HG03095 (cell line): ENCODE results near the gene CAP2.
"Not testable (repeated sequence)": the region's sequence is repeated elsewhere in the genome, so short reads cannot be mapped to it uniquely, and the experiment has no call there.

Experiments
- ATAC-seq: cut with Tn5 transposase; IDR thresholded peaks from one replicate; pipeline ENCODE4 v1.9.1; 2021; ENCODE audit warnings: moderate library complexity; ENCODE audit not compliant: unreplicated experiment

Gene CAP2

GRCh38 chr6:17431581-17431980, 38.2 kb downstream of the CAP2 start:
- ATAC-seq: no peak

GRCh38 chr6:17432356-17432755, 39.0 kb downstream of the CAP2 start:
- no peak for ATAC-seq

GRCh38 chr6:17439243-17439993, 46.0 kb downstream of the CAP2 start:
- no peak for ATAC-seq

- ATAC-seq: not testable (repeated sequence)
Measured at GRCh38 chr6:17440811-17441210, 47.4 kb downstream of the CAP2 start.

DNA sequence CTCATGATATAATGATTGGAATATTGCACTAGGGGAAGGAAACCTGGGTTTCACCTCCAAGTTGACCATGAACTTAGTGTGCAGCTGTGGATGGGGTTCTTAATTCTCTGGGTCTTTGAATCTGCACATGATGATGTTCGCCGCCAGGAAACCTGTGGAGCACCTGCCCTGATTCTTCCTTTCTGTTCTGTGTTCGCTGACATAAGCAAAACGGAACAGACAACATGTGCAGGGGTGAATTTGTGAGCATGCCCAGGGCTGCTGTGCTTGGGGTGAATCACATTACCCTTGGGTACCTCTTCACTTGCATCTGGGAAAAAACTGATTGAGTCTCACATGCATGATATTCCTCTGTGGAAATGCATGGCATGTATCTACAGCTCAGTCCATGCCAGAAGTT, 48.8 kb downstream of the CAP2 start:
- no peak for ATAC-seq

- ATAC-seq: no peak
Measured at GRCh38 chr6:17446713-17447112, 53.3 kb downstream of the CAP2 start.

GRCh38 chr6:17448165-17448564, 54.8 kb downstream of the CAP2 start:
- no peak for ATAC-seq

- no peak for ATAC-seq
Measured at GRCh38 chr6:17450397-17450796, 57.0 kb downstream of the CAP2 start.

DNA sequence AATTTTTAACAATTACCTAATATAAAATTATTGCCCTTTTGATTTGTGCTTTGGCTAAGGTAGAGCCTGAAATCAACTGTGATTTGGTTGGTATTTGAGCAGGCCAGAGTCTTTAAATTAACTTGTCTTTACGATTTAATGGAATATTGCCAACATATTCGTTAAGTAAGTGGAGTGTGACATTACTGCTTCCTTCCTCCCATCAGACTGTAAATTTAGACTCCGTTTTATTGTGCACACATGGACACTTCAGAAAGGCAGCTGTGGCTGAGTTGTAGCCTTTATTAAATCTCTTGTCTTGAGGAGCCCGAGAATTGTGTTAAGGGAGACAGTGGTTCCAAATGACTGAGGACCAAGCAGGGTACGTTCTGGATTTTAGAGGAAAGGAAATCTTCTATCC, 57.4 kb downstream of the CAP2 start:
- ATAC-seq: no peak

DNA sequence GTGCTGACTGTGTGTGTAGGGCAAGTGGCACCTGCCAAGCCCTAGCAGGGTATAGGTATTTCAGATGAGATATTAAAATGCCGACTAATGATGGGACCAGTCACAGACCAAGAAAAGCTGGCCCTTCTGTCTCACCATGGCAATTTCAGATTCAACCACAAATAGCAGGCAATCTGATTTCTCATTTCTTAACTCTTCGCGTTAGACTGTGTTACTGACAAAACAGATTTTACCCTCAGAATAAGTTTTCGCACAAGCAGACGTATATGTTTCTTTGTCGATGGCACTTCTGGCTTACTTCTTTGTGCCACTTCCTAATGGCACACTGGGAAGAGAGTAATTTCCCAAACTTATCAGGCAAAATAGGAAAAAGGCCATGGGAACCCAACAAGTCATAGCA, 58.7 kb downstream of the CAP2 start:
- ATAC-seq: no peak

DNA sequence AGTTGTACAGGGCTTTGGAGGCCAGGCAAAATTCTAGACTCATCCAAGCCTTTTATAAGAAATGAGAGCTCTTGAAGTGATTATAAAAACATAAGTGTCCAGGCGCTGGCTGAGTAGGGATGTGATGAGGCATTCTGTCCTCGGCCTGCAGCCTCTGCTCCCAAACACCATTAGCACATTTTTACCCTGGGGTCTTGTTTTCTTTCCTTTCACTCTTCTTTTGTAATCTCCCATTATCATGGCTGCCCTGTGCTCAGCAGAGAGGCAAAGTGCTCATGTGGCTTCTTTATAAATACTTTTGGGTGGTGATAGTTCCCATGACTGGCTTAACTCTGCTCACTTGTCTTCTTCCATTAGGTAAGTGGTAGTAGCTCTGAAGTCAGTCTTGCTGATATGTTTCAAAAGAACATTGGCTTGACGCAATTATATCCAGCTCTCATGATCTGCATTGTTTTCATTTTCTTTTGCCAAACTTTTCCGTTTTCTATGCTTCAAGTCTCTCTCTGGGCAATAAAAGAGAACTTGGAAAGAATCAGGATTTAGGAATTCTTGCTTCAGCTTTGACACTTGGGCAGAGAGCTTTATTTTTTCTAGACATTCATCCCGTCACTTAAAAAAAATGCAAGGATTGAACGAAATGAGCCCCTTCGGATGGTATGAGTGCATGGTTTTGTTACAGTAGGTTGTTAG, 61.1 kb downstream of the CAP2 start:
- no peak for ATAC-seq

GRCh38 chr6:17455919-17456318, 62.5 kb downstream of the CAP2 start:
- ATAC-seq: no peak

GRCh38 chr6:17456711-17457110, 63.3 kb downstream of the CAP2 start:
- ATAC-seq: no peak

DNA sequence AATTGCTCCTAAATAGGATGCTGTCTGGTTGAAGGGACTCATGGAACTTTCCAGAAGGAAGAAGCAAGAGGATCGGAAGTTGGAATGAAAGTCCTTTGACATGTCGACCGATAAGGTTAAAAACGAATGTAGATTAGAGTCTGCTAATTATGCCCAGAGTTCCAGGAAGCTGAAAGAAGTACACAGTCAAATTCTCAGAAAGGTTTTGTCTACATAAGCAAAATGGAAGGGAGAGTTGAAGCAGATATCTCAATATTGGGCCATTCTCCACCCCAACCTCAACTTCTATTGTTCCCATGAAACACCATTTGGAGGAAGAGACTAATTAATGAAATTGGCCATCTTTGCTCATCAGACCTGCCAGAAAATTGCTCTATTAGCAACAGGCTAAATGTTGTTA, 64.0 kb downstream of the CAP2 start:
- ATAC-seq: no peak

- ATAC-seq: no peak
Measured at GRCh38 chr6:17457956-17458355, 64.6 kb downstream of the CAP2 start.

DNA sequence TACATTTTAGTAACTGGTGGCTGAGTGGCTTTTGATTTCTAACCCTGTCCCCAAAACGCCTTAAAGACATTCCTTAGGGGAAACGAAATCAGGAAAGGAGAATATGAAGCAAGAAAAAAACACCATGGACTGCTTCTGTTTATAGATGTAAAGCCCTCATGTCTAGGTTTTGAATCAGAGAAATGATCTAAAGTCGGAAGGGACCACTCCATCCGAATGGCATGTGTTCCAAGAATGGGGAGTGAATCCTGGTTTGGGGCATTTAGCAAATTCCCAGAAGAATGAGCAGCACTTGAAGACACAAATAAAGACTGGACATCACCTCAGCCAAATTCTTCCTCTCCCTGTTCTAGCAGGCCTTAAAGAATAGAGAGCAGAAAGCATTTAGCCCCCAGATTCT, 65.6 kb downstream of the CAP2 start:
- no peak for ATAC-seq

GRCh38 chr6:17460862-17461261, 67.5 kb downstream of the CAP2 start:
- no peak for ATAC-seq

GRCh38 chr6:17466147-17466546, 72.8 kb downstream of the CAP2 start:
- ATAC-seq: no peak

DNA sequence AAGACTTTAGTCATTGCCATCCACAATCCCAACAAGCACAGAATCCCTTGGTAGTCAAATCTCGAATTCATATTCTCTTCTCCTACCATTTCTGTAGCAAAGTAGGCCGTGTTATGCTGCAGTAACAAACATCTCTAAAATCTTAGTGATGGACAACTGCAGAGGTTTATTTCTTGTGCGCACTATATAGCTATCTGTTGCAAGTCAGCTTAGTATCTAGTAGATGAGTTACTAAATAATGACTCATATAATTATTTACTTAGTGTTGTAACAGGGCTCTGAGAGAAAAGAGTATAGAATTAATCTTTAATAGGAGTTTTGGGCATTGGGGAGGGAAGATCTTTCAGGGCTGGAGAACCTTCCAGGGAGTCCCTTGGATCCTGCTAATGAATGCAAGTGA, 73.3 kb downstream of the CAP2 start:
- no peak for ATAC-seq

DNA sequence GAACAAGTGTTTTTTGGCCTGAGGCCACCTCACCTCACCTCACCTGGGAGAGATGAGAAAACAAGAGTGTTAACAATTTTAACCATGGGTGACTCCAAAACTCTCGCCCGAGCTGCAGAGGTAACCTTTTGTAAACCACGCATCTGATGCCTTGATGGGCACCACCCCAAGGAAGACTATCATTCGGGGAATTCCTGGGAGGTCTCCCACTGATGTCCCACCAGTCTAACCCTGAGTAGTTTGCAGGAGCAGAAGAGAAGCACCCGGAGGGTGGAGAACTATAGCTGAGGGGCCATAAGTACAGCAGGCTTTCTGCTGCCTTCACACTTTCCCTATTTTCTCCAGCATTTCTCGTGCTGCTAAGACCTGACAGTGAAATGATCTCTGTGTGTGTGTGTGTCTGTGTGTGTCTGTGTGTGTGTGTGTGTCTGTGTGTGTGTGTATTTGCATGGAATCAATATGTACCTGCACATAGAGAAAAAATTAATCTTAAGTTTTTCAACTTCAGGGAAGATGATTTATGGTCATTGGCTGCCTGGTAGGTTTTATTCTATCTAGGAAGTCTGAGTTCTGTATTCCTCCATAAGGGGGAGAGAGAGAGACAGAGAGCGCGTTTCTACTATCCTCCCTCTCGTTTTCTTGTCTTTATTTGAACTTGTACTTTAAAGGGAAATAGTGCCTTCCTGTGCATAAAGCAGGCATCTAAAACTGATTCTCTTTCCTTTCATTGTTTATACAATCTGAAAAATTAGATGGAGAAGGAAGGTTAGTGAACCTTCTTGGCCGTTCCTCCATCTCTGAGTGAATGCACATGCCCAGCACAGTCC, 75.8 kb downstream of the CAP2 start:
- no peak for ATAC-seq

GRCh38 chr6:17470202-17470937, 77.0 kb downstream of the CAP2 start:
- peak; percentile 55 for ATAC-seq
